HG02970 (cell line): Measurements from ENCODE around the gene C1orf74.

ENCODE experiments used
- ATAC-seq: cut with Tn5 transposase; IDR thresholded peaks from one replicate; pipeline ENCODE4 v1.9.1; 2021; ENCODE audit warnings: mild to moderate bottlenecking, moderate library complexity, moderate number of reproducible peaks; ENCODE audit not compliant: unreplicated experiment, low FRiP score

C1orf74 gene

DNA sequence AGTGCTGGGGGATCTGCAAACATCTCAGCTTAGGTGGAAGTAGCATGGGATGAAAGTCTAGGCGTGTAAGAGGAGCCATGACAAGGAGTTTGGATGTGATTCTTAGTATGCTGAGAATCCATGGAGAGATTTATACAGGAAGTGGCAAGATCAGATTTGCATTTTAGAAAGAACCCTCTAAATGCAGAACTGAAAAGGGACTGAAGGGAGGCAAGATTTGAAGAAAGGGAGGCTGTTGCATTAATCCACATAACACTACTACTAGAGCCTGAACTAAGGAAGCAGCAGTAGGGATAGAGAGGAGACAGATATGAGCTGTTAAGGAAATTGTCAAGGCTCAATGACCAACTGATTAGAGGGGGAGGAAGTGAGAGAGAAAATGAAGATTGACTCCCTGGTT lies 9.8 kb downstream of the C1orf74 start:
- no peak for ATAC-seq

DNA sequence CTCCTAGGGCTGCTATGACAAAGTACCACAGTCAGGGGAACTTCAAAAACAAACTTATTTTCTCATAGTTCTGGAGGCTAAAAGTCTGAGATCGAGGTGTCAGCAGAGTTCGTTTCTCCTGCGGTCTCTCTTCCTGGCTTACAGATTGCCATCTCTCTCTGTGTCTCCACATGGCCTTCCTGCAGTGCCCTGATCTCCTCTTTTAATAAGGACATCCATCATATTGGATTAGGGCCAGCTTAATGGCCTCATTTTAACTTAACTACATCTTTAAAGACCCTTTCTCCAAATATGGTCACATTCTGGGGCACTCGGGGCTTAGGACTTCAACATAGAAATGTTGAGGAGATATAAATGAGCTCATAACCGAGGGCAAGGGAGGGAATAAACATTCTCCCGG lies 12.2 kb downstream of the C1orf74 start:
- no peak for ATAC-seq

DNA sequence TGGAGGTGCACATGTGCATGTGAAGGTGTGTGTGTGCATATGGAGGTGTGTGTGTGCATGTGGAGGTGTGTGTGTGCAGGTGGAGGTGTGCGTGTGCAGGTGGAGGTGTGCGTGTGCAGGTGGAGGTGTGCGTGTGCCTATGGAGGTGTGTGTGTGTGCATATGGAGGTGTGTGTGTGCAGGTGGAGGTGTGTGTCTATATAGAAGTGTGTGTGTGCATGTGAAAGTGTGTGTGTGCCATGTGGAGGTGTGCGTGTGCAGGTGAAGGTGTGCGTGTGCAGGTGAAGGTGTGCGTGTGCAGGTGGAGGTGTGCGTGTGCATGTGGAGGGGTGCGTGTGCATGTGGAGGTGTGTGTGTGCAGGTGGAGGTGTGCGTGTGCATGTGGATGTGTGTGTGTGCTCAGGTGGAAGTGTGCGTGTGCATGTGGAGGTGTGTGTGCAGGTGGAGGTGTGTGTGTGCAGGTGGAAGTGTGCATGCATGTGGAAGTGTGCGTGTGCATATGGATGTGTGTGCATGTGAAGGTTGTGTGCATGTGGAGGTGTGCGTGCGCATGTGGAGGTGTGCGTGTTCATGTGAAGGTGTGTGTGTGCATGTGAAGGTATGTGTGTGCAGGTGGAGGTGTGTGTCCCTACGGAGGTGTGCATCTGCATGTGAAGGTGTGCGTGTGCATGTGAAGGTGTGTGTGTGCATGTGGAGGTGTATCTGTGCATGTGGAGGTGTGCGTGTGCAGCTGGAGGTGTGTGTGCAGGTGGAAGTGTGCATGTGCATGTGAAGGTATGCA lies 13.5 kb downstream of the C1orf74 start:
- ATAC-seq = no peak

DNA sequence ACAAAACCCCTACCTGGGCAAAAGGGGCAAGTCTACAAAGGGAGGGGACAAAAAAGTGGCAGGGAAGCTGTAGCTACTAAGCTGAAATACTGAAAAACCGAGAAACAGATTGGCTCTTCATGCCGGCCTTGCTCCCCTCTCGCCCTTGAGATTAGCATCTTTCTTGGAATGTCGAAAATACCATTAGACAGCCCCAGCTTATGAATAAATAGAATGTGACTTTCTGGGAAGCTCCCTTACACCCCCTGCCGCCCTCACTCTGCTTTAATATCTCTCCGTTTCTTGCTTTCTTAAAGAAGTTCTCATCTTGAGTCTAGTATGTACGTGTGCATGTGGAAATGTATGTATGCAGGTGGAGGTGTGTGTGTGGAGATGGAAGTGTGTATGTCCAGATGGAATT lies 14.4 kb downstream of the C1orf74 start:
- ATAC-seq = no peak

DNA sequence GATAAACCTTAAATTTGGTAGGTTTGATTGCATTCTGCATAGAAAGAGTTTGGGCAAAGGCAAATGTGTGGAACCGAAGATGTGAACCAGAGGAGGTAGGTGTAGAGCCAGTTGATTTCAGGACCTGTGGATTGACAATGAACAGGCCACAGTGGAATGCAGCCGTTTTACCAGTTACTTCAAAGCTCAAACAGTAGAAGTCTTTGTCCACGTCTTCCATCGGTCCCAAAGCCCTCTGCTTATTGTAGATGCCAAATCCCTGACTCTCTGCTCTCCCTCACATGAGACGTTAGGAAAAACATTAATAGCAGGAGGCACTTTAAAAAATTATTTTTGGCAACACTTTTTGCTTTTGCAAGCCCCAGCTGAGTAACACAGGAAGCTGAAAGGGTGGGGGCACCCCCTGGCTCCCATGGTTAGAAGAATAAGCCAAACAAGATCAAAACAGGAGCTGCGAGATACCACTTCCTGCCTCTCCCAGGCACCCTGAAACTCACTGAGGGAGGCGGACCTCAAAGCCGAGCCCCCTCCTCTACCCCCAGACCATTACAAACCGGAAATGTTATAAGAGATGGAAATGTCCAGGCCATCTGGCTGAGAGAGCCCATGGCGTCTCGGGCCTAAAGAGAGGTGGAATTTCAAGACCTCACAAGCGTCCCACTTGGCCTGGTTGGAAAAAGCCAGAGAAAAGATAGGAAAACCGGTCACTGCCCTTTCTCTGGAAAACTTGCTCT lies 15.0 kb downstream of the C1orf74 start:
- peak; percentile 73 for ATAC-seq

DNA sequence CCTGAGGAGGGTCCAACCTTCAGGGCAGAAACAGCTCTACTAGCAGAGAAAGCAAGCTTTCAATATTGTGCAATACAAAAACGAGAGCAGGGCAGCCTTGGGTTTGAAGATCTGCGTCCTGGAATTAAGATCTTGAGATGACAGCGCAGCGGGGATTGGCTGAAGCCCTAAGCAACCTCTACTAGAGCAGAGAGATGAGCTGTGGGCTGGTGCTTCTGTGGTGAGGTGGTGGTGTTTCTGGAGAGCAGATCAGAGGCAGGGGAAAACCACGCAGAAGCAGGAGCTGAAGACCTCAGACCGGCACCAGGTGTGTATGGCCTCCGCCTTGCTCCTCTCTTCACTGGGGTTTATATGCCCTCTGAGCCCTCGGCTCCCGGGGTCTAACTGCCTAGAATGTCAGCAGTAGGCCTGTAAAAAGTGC lies 16.0 kb downstream of the C1orf74 start:
- peak; percentile 75 for ATAC-seq

DNA sequence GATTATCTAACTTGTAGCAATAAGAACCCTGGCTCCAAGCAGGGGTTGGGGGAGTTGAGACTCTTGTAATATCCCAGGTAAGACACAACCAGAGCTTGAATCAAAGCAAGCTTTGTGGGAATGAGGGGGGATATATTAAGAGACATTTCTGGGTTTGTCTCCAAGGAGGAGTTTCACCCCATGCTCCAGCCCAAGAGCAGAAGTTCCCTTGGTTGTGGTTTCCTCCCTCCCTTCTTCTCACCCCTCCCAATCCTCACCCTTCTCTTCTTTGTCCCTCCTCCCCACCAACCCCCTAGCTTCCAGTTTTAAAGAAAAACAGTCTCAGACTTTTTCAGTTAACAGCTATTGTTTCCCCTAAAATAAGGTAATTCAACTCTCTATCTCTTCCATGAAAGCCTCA lies 16.7 kb downstream of the C1orf74 start:
- ATAC-seq = no peak

DNA sequence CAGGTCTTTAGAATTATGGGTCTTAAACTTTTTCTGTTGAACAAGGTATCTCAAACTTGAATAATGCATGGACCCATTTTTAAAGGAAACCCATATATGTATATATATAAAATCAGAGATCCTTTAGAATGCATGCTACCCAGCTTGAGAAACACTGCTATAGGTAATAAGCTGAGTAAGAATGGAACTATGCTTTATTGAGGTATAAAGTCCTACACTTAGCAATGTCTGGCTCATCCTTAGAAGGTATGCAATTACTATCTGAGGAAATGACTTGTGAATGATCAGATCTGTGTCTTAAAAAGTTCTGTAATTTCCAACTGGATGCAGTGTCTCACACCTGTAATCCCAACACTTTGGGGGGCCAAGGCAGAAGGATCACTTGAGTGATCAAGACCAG lies 17.3 kb downstream of the C1orf74 start:
- ATAC-seq = no peak

DNA sequence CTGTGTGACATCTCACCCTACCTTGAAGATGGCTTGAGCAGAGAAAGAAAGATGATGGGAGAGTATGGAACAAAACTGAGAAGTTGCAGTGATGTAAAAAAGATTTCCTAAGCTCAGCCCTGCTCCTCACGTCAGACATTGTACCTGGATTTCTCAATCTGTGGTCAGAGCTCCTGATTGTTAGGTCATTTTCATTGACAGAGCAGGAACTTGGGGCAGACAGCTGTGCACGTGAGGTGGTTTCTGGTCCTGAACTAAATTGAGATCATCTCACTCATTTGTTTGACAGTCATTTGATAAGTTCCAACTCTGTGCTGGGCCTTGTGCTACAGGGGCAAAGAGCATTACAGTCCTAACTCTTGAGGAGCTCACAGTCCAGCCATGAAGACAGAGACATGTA lies 18.3 kb downstream of the C1orf74 start:
- no peak for ATAC-seq

DNA sequence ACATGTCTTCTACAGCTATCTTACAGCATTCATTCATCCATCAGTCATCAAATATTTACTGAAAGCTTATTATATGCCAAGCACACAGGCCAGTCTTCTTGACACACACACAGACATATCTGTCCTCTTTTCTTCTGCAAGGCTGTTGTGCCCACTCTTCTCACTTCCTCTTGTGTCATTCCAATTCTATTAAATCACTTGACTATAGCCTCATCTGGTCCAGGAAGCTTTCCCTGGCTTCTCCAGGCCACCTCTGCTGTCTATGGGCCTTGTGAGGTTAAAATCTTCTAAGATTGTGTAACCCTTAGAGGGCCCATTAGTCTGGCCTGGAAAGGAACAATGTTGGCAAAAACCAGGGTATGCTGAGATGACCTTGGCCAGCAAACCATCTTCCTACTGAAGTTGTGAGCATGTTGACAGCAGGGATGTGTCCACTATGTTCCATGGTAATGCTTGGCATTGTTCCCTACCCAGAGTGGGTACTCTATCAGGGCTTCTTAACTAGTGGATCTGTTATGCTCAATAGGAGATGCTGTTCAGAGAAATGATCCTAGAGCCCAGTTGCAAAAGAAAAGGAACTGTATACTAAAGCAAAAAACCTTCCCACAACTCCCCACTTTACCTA lies 23.2 kb downstream of the C1orf74 start:
- ATAC-seq = no peak

DNA sequence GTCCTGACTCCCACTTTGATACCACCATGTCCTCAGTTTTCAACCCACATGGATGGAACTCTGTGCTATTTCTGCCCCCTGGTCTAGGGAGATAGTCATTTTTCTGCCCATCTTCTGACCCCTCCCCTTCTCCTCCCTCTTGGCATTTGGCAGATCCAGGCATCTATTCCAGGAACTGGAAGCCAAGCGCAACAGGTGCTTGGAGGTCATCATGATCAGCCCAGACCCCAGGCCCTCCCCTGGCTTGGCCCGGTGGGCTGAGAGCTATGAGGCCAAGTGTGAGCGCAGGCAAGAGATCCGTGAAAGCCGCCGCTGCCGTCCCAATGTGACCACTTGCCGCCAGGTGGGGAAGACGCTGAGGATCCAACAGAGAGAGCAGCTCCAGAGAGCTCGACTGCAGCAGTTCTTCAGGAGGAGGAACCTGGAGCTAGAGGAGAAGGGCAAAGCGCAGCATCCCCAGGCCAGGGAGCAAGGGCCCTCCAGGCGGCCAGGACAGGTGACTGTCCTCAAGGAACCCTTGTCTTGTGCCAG lies 24.5 kb downstream of the C1orf74 start:
- ATAC-seq = no peak

DNA sequence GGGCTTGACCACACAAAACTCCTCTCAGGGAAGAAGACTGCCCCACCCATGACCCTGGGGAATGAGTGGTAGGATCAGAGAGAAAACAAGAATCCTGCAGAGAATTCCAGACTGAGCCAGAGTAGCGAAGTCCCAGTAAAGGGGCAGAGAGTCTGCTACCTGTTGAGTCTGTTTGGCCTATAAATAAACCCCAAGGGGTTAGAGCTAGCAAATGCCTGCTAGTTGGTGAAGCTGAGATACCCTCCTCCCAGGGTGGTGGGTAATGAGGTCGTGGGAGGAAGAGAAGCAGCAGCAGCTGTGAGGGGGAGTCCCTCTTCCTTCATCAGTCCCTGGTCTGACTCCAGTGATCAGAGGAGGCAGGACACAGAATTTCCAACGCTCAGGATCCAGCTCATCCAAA lies 26.0 kb downstream of the C1orf74 start:
- no peak for ATAC-seq

DNA sequence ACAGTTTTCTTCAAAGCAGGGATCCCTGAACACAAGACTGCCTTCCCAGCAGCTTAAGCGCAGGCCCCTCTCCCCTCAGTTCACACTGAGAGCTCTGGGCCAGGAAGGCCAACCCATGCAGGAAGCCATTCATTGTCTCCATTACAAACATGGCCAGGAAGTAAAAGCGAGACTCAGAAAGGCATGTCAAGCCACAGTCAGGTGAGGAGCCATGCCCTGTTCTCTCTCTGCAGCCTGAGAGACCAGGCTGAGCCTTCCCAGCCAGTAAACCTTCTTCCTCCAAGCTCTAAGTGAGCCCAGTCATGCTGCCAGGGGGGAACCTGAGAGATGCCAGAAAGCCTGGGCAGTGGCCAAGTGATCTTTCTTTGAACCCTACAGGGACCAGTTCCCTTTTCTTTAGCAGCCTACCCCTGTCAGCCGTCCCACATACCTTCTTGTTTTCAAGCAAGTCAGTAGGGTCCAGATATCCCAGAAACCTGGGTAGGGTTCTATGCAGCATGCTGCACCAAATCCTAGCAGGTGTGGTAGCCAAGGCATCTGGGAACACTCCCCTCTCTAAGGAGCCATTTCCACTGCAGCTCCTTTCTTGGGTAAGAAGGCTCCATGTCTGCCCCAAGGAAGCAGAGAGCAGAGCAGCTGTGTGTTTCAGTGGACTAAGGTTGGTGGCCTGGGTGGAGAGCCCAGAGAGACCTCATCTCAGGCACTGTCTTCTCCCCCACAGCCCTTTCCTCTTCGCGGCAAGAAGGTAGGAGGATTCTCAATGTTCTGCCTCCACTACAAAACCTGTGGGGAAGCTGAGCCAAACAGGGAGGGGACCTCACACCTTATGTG lies 27.5 kb downstream of the C1orf74 start:
- ATAC-seq = no peak

DNA sequence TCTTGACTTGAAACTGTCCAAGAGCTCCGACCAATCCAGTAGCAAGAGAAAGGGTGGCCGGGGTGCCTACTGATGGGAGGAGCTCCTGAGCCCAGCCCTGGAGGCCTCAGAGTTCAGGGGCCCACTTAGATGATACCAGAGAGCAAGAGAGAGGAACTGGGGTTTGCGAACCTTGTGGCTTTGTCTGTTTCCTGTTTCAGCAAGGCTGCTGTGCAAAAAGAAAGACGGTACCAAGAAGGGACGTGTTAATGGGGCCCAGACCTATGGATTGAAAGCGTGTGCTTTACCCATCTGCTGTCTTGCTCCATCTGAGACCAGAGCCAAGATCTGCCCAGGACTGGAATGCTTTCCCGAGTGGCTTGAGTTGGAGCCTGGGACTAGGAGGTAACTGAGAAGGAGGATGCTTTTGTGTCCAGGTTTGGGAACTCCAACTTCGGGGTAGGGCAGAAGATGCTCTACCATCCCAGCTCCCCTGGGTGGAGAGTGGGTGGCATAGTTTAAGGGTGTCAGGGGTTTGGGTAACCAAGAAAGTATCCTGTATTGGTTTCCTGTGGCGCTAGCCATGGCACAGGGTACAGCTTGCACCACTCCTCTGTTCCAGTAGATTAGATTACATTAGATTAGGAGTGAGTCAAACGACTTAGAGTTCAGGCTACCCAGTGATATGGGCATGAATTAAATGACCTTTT lies 28.3 kb downstream of the C1orf74 start, which contains the start of gene TRAF3IP3:
Gene TRAF3IP3 (plus strand): TSS at position 128 of the 689 bp plus-strand sequence. CDS start 3,987 bp downstream, outside the sequence.
- peak; percentile 65 for ATAC-seq

DNA sequence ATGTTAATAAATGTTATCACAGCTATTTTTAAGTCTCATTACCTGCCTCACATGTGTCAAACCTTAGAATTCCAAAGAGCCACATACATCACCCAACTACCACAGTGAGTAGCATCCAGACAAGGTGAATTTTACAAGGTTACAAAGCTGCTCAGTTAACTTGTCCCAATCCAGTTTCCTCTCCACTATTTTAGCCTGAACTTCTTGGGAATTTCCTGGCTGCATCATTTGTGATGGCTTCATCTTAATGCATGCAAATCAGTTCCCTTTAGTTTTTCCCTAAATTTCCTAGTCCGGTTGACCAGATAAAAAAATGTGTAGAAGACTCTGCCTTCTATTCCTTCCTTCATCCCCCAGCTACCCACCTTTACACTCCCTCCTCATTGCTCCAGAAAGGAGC lies 29.1 kb downstream of the C1orf74 start:
- no peak for ATAC-seq

DNA sequence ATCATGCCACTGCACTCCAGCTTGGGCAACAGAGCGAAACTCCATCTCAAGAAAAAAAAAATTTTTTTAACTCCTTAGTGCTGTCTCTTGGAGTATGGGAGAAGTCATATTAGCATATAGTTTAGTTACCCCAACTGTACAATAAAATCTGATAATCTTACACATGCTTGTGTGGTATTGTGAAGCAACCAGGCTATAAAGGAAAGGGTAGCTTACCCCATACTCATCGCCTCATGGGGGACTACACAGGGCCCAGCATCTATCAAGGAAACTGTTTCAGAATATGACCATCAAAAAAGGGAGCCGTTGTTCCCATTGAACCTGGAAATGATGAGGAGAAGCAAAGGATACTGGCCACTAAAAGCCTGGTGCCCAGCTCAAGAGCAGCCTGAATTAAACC lies 31.5 kb downstream of the C1orf74 start:
- ATAC-seq = no peak

DNA sequence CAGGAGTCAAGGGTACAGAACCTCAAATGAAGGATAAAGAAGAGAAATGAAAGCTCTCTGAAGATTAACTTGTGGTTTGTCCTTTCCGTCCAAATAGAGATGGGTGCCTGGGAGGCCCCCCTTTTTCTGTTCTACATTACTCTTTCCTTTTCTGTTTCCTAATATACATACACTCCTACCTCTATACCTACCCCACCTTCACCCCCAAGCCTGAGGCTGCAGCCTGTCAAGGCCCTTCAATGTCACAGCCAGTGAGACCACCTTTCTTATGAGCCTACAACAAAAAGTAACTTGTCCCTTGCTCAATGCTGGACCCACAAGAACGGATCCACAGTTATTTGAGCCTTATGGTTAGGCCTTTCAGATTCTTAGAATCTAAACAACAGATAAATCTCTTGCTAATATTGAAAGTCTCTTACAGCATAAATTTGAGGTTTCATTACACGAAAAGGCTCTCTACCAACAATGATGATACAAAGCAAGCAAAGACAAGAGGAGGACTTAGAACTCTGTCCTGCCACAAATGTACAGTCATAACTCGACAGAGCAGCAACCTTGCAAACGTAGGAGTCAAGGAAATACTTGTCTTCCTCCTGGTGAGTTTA lies 32.6 kb downstream of the C1orf74 start:
- ATAC-seq = peak; percentile 46

DNA sequence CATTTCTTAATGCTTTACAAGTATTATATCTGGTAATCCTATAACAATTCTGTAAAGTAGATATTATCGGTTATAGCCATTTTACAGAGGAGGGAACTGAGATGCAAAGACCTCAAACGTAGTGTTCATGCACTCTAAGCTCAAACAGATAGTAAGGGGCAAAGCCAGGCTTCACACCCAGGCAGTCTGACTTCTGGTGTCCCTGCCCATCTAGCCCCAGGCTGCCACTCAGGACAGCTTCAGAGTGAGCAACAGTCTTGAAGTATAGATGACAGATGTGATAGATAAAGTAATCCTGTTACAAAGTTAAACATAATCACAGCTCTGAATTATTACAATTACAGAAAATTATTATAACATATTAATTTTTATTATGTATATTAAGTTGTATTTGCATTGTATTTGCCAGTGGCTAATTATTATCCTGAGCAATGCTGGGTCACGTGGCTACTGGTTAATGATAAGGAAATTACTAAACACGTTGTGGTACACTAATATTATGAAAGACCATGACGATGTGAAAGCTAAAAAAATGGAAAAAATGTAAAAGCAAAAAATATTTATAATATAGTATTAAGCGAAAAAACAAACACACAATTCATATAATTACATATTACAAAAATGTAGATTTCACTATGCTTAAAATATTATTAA lies 34.6 kb downstream of the C1orf74 start:
- ATAC-seq = no peak

DNA sequence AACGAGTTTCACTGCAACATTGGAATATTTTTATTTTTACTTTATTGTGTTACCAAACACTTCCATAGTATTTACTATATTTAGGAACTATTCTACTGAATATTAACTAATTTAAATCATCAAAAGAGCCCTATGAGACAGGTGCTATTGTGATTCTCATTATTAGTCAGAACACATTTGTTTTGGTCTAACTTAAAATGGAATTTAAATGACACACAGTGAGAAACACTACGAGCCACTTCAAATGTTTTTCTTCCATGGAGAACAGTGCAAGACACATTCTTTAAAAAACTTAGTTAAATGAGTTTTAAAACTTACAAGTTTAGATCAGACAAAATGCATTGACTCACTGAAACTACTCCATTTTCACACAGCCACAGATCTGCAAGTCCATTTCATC lies 35.2 kb downstream of the C1orf74 start:
- no peak for ATAC-seq
